ENCODE results near the gene SF3B3. TPM values are rescaled to one million over a fixed set of nuclear protein-coding genes. Genes with fewer than 3 reads are reported as not detected.

The SF3B3 gene
- total and polyA plus RNA-seq, 5 donors from 2014 or later, result 110 to 190 (median 138) TPM

DNA sequence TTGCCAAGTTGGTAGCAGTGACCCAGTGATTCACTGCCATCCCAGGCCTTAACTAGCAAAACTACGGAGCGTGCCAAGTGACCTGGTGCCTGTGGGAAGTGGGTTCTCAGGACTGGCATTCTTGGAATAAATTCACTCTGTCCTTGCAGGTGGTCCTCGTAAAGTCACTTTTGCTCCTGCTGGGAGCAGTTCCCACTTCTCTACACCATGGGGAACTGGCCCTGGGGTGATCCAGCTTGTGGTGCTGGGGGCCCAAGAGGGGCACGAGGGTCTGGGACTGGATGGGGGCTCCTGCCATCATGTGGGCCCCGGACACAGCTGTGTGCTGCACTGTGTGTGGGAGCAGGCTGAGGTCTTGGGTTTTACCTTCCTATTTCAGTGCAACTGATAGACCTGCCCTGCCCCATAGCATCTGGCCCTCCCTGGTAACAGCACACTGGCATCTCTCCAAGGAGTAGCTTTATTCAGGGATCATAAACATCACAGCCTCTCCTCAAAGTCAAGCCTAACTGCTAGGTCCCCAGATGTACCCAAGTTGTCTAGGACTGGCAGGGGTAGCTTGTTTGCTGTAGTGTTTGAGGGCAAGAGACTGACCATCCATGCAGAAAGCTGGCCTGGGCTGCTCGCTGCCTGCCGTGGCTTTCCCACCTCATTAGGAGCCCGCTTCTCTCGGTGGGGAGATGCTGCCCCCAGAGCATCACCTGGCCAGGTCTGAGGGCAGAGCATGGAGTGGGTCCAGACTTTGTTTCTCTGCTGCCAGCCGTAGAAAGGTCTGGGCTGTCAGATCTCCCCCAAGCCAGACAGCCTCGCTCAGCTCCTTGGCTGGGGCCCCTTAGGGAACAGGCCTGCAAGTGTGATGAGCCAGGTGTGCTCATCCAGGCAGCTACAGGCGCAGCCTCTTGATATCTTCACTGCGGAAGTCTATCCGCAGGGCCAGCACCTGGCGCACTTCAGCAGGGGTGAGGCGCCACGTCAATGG, 43.2 kb upstream of the SF3B3 start:
- H3K27ac Mint-ChIP-seq, result no peak overlapping the region
- Histone ChIP-seq H3K4me1 (ENCODE audit: control insufficient read depth, insufficient read depth, low read length, poor library complexity, severe bottlenecking) (peaks cover 3% of the 10 kb centered on the region), H3K4me3 (ENCODE audit: low read depth, low read length) (no peak overlapping the region), H3K27ac (ENCODE audit: insufficient read depth, low read length, poor library complexity, severe bottlenecking) (no peak overlapping the region), H3K9me3 (ENCODE audit: control insufficient read depth in 2 of 2, low read length in 2 of 2) (no peaks in the 10 kb centered on the region), H3K27me3 (ENCODE audit: control insufficient read depth, insufficient read depth, low read length) (no peaks in the 10 kb centered on the region), H3K36me3 (ENCODE audit: control insufficient read depth, insufficient read depth, low read length) (peaks cover 54% of the 10 kb centered on the region)
- DNase-seq (no peak), ATAC-seq (ENCODE audit: low read depth in 2 of 2) (no peak)
- peaks cover 0 to 5% (median 1%) of the 10 kb centered on the region in 4 donors for H3K4me1 Mint-ChIP-seq
- peaks cover 17% of the 10 kb centered on the region for H3K36me3 Mint-ChIP-seq
- no peaks in the 10 kb centered on the region for H3K9me3 Mint-ChIP-seq
- H3K4me3 Mint-ChIP-seq, result no peak overlapping the region
- no peaks in the 10 kb centered on the region for H3K27me3 Mint-ChIP-seq

DNA sequence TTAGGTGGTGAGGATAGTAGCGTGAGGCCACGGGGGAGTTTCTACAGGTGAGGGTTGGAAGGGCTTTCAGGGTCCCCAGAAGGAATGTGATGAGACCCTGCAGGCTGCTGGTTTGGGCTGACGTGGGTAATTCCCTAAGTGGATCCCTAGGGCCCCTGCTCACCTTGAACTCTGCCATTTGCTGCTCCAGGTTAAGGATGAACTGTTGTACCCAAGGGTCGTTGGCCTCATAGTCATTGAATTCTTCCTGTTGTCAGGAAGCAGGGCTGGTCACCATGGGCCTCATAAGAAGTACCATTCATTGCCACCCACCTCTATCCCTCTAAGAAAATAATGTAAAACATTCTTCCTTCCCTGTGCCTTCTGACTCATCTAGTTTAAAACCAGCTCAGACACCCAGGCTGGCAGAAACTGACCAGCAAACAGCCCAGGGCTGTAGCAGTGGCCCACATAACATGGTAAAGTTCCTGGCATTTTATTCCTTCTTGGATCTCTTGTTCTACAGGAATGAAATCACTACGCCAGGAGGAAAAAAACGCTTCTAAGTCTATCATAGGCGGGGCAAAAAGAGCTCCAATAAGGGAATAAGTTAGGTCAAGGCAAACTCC, 41.6 kb upstream of the SF3B3 start:
- H3K36me3 Mint-ChIP-seq, result peaks cover 21% of the 10 kb centered on the region

DNA sequence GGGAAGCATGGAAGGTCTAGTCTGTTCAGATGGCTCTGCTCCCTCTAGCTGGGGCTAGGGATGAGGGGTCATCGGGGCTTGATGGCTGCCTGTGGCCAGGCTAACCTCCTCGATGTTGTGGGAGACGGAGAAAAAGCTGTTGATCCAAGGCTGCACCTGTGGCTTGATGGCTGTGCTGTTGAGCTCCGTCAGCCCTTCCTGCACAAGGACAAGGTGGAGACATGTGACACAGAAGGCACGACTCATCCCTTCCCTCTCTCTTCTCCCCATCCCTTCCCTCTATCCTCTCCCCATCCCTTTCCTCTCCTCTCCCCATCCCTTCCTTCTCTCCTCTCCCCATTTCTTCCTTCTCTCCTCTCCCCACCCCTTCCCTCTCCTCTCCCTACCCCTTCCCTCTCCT, 41.0 kb upstream of the SF3B3 start:
- H3K27me3 Mint-ChIP-seq, result no peaks in the 10 kb centered on the region
- ATAC-seq (ENCODE audit: low read depth in 2 of 2) (no peak), DNase-seq (no peak)
- H3K9me3 Mint-ChIP-seq, result no peaks in the 10 kb centered on the region
- Histone ChIP-seq H3K36me3 (ENCODE audit: control insufficient read depth, insufficient read depth, low read length) (peaks cover 62% of the 10 kb centered on the region), H3K27ac (ENCODE audit: insufficient read depth, low read length, poor library complexity, severe bottlenecking) (no peak overlapping the region), H3K9me3 (ENCODE audit: control insufficient read depth in 2 of 2, low read length in 2 of 2) (no peaks in the 10 kb centered on the region), H3K4me3 (ENCODE audit: low read depth, low read length) (no peak overlapping the region), H3K27me3 (ENCODE audit: control insufficient read depth, insufficient read depth, low read length) (no peaks in the 10 kb centered on the region), H3K4me1 (ENCODE audit: control insufficient read depth, insufficient read depth, low read length, poor library complexity, severe bottlenecking) (no peaks in the 10 kb centered on the region)
- H3K27ac Mint-ChIP-seq, result no peak overlapping the region
- H3K4me1 Mint-ChIP-seq, result no peaks in the 10 kb centered on the region
- H3K4me3 Mint-ChIP-seq, result no peak overlapping the region
- H3K36me3 Mint-ChIP-seq, result peaks cover 18% of the 10 kb centered on the region

More for the DNA sequence above, 41.6 kb upstream of the SF3B3 start:
- H3K4me1 ChIP-seq (ENCODE audit: control insufficient read depth, insufficient read depth, low read length, poor library complexity, severe bottlenecking), result no peaks in the 10 kb centered on the region
- H3K27me3 ChIP-seq (ENCODE audit: control insufficient read depth, insufficient read depth, low read length), result no peaks in the 10 kb centered on the region
- no peak overlapping the region for H3K27ac ChIP-seq (ENCODE audit: insufficient read depth, low read length, poor library complexity, severe bottlenecking)
- H3K9me3 ChIP-seq (ENCODE audit: control insufficient read depth in 2 of 2, low read length in 2 of 2), result no peaks in the 10 kb centered on the region
- peaks cover 59% of the 10 kb centered on the region for H3K36me3 ChIP-seq (ENCODE audit: control insufficient read depth, insufficient read depth, low read length)
- ATAC-seq (ENCODE audit: low read depth in 2 of 2), result no peak
- DNase-seq, result no peak
- no peak overlapping the region for H3K4me3 ChIP-seq (ENCODE audit: low read depth, low read length)
- H3K27me3 Mint-ChIP-seq, result no peaks in the 10 kb centered on the region
- no peaks in the 10 kb centered on the region for H3K4me1 Mint-ChIP-seq
- H3K27ac Mint-ChIP-seq, result peak overlapping the region in 1 of 3 donors; percentile 51
- no peaks in the 10 kb centered on the region for H3K9me3 Mint-ChIP-seq
- no peak overlapping the region for H3K4me3 Mint-ChIP-seq

DNA sequence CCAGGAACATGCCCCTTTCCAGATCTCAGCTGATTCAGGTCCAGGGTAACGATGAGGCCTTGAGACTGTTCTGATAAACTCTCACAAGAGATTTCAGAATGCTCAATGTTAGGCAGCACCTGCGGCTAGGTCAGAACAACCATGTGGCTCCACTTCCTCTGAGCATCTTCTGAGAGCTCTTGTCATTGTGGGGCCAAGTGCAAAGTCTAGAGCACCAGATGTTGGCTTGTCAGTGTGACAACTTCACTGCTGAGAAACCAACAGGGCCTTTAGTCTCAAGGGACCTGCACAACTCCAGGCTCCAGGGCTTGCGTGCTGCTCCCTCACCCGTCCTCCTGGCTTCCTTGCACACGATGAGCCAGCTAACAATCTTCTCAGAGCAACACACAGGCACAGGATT, 40.2 kb upstream of the SF3B3 start:
- ATAC-seq (ENCODE audit: low read depth in 2 of 2) (no peak), DNase-seq (no peak)
- no peak overlapping the region for H3K27ac Mint-ChIP-seq
- Histone ChIP-seq H3K27ac (ENCODE audit: insufficient read depth, low read length, poor library complexity, severe bottlenecking) (no peak overlapping the region), H3K4me3 (ENCODE audit: low read depth, low read length) (no peak overlapping the region), H3K36me3 (ENCODE audit: control insufficient read depth, insufficient read depth, low read length) (peaks cover 61% of the 10 kb centered on the region), H3K4me1 (ENCODE audit: control insufficient read depth, insufficient read depth, low read length, poor library complexity, severe bottlenecking) (no peaks in the 10 kb centered on the region), H3K27me3 (ENCODE audit: control insufficient read depth, insufficient read depth, low read length) (no peaks in the 10 kb centered on the region), H3K9me3 (ENCODE audit: control insufficient read depth in 2 of 2, low read length in 2 of 2) (no peaks in the 10 kb centered on the region)
- H3K4me1 Mint-ChIP-seq, result no peaks in the 10 kb centered on the region
- peaks cover 18% of the 10 kb centered on the region for H3K36me3 Mint-ChIP-seq
- no peaks in the 10 kb centered on the region for H3K9me3 Mint-ChIP-seq
- H3K4me3 Mint-ChIP-seq, result no peak overlapping the region
- H3K27me3 Mint-ChIP-seq, result no peaks in the 10 kb centered on the region

DNA sequence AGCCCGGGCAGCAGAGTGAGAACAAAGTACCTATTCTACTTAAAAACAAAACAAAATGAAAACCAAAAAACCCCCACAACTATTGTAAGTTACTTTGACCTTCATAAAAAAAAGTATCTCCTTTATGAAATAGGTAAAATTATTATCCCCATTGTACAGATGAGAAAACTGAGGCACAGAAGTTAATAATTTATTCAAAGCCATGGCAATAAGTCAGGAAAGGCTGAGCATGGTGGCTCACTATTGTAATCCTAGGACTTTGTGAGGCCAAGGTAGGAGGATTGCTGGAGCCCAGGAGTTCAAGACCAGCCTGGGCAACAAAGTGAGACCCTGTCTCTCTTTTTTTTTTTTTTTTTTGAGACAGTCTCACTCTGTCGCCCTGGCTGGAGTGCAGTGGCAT, 38.7 kb upstream of the SF3B3 start:
- Mint-ChIP-seq H3K36me3 (peaks cover 18% of the 10 kb centered on the region), H3K27me3 (no peaks in the 10 kb centered on the region), H3K4me1 (no peaks in the 10 kb centered on the region), H3K9me3 (no peaks in the 10 kb centered on the region), H3K4me3 (no peak overlapping the region), H3K27ac (no peak overlapping the region)
- Histone ChIP-seq H3K27ac (ENCODE audit: insufficient read depth, low read length, poor library complexity, severe bottlenecking) (no peak overlapping the region), H3K36me3 (ENCODE audit: control insufficient read depth, insufficient read depth, low read length) (peaks cover 56% of the 10 kb centered on the region), H3K4me1 (ENCODE audit: control insufficient read depth, insufficient read depth, low read length, poor library complexity, severe bottlenecking) (no peaks in the 10 kb centered on the region), H3K9me3 (ENCODE audit: control insufficient read depth in 2 of 2, low read length in 2 of 2) (no peaks in the 10 kb centered on the region), H3K4me3 (ENCODE audit: low read depth, low read length) (no peak overlapping the region), H3K27me3 (ENCODE audit: control insufficient read depth, insufficient read depth, low read length) (no peaks in the 10 kb centered on the region)
- ATAC-seq (ENCODE audit: low read depth in 2 of 2) (no peak), DNase-seq (no peak)

DNA sequence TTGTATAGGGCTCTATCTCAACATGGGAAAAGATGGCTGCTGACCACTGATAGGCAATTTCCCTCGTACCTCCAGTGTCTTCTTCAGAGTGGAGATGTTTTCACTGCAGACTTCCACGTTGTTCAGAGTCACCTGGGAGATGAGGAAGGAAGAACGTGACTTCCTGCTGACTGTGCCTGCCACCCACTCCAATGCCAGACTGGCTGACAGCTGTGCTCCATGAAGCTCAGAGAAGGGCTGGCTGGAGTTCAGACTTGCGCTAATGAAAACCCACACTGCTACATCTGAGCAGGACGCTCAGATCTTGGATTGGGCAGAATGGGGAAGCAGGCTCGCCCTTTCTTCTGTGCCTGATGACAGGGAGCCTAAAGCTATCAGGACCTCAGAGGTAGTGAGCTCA, 33.4 kb upstream of the SF3B3 start:
- no peak for DNase-seq
- Histone ChIP-seq H3K36me3 (ENCODE audit: control insufficient read depth, insufficient read depth, low read length) (peaks cover 45% of the 10 kb centered on the region), H3K27ac (ENCODE audit: insufficient read depth, low read length, poor library complexity, severe bottlenecking) (no peak overlapping the region), H3K4me3 (ENCODE audit: low read depth, low read length) (no peak overlapping the region), H3K4me1 (ENCODE audit: control insufficient read depth, insufficient read depth, low read length, poor library complexity, severe bottlenecking) (no peaks in the 10 kb centered on the region), H3K9me3 (ENCODE audit: control insufficient read depth in 2 of 2, low read length in 2 of 2) (no peaks in the 10 kb centered on the region), H3K27me3 (ENCODE audit: control insufficient read depth, insufficient read depth, low read length) (no peaks in the 10 kb centered on the region)
- peaks cover 25% of the 10 kb centered on the region for H3K36me3 Mint-ChIP-seq
- no peaks in the 10 kb centered on the region for H3K9me3 Mint-ChIP-seq
- H3K27me3 Mint-ChIP-seq, result no peaks in the 10 kb centered on the region
- H3K4me3 Mint-ChIP-seq, result no peak overlapping the region
- no peak overlapping the region for H3K27ac Mint-ChIP-seq
- no peak for ATAC-seq (ENCODE audit: low read depth in 2 of 2)
- H3K4me1 Mint-ChIP-seq, result peaks cover 0 to 6% (median 5%) of the 10 kb centered on the region in 4 donors

DNA sequence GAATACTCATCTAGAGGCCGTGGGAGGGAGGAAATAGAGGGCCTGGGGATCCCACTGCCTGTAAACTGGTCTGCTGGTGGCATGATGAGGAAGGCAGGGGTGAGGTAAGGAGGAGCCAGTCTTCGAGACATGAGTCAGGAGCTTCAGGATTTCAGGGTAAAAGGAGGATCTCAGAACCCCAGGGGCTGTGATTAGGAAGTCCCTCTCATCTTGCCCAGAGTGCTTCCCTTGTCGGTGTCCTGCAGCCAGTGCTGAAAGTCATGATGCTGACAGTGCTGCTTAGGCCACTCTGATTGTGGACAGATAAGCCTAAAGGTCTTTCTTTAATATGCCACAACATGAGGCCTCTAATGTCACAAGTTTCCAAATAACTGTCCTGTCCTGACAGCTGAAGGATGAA, 29.8 kb upstream of the SF3B3 start:
- H3K27me3 Mint-ChIP-seq, result no peaks in the 10 kb centered on the region
- ATAC-seq (ENCODE audit: low read depth in 2 of 2) (no peak), DNase-seq (no peak)
- no peaks in the 10 kb centered on the region for H3K4me1 ChIP-seq (ENCODE audit: control insufficient read depth, insufficient read depth, low read length, poor library complexity, severe bottlenecking)
- no peaks in the 10 kb centered on the region for H3K27me3 ChIP-seq (ENCODE audit: control insufficient read depth, insufficient read depth, low read length)
- H3K36me3 Mint-ChIP-seq, result peaks cover 26% of the 10 kb centered on the region
- H3K27ac ChIP-seq (ENCODE audit: insufficient read depth, low read length, poor library complexity, severe bottlenecking), result no peak overlapping the region
- H3K4me1 Mint-ChIP-seq, result peaks cover 0 to 6% (median 5%) of the 10 kb centered on the region in 4 donors
- H3K9me3 ChIP-seq (ENCODE audit: control insufficient read depth in 2 of 2, low read length in 2 of 2), result no peaks in the 10 kb centered on the region
- H3K36me3 ChIP-seq (ENCODE audit: control insufficient read depth, insufficient read depth, low read length), result peaks cover 63% of the 10 kb centered on the region
- peak overlapping the region in 1 of 3 donors; percentile 62 for H3K27ac Mint-ChIP-seq
- H3K9me3 Mint-ChIP-seq, result no peaks in the 10 kb centered on the region
- no peak overlapping the region for H3K4me3 Mint-ChIP-seq
- H3K4me3 ChIP-seq (ENCODE audit: low read depth, low read length), result no peak overlapping the region
